GM12874 (cell line): Measurements from ENCODE around the gene GPR162.

Source experiments
- CTCF ChIP-seq: IDR thresholded peaks from 2 replicates; pipeline ENCODE4 v1.5.1; 2011; ENCODE audit warnings: low read depth, mild to moderate bottlenecking, control low read depth, low read length, moderate library complexity; ENCODE audit not compliant: insufficient read depth

Gene GPR162

GRCh38 chr12:6873094-6874014 lies 51.7 kb downstream of the GPR162 start, which contains the start of gene SPSB2:
Gene SPSB2 (minus strand): TSS chr12:6873303. CDS start chr12:6872901, 402 bp downstream.
- TF ChIP-seq CTCF = no peak
